Spleen (tissue), 11 donors: ENCODE measurements around the gene VWF. TPM values are rescaled to one million over a fixed set of nuclear protein-coding genes. Genes with fewer than 3 reads are reported as not detected.

Source experiments
- DNase-seq: peaks from one replicate; pipeline ENCODE4 v3.0.0-alpha.2; 2020
- H3K27ac ChIP-seq, 8 donors: fragments of 200-600 bp; sonication (generic) in 7 of 8; 1 replicate in 4 of 8; 2 replicates in 4 of 8; pipeline versions ENCODE4 v1.5.0 to v1.8.0; 2016 to 2021; ENCODE audit warnings: inconsistent platforms in 4 of 8, mild to moderate bottlenecking in 4 of 8, moderate library complexity in 1 of 8
- H3K27me3 ChIP-seq, 7 donors: fragments of 200-600 bp; sonication (generic) in 6 of 7; replicated peaks in 1 of 7; 1 replicate in 4 of 7; 2 replicates in 3 of 7; pipeline versions ENCODE4 v1.5.0 to v1.8.0; 2016 to 2021; ENCODE audit warnings: inconsistent platforms in 3 of 7, mild to moderate bottlenecking in 1 of 7
- H3K36me3 ChIP-seq, 6 donors: fragments of 200-600 bp; sonication (generic) in 5 of 6; 1 replicate in 4 of 6; 2 replicates in 2 of 6; pipeline versions ENCODE4 v1.5.0 to v1.8.0; 2016 to 2021; ENCODE audit warnings: inconsistent platforms in 2 of 6
- H3K4me1 ChIP-seq, 6 donors: fragments of 200-600 bp; sonication (generic) in 5 of 6; 1 replicate in 3 of 6; 2 replicates in 3 of 6; pipeline versions ENCODE4 v1.5.0 to v1.8.0; 2016 to 2021; ENCODE audit warnings: inconsistent platforms in 3 of 6
- H3K4me3 ChIP-seq, 8 donors: fragments of 200-600 bp; sonication (generic) in 7 of 8; 1 replicate in 4 of 8; 2 replicates in 4 of 8; pipeline versions ENCODE4 v1.5.0 to v1.8.0; 2016 to 2021; ENCODE audit warnings: inconsistent platforms in 4 of 8, mild to moderate bottlenecking in 4 of 8, moderate library complexity in 2 of 8
- H3K9me3 ChIP-seq, 8 donors: fragments of 200-600 bp; sonication (generic) in 7 of 8; 1 replicate in 4 of 8; 2 replicates in 4 of 8; pipeline versions ENCODE4 v1.5.0 to v1.8.0; 2016 to 2021; ENCODE audit warnings: inconsistent platforms in 4 of 8
- CTCF ChIP-seq, 11 experiments: fragments of 200-600 bp in 7 of 11; fragments of 450-650 bp in 4 of 11; sonication (generic) in 4 of 11; IDR thresholded peaks in 8 of 11; conservative IDR thresholded peaks in 3 of 11; 1 replicate in 7 of 11; 2 replicates in 4 of 11; pipeline versions ENCODE4 v1.4.0 to v1.8.0; 2016 to 2021; ENCODE audit warnings: antibody characterized with exemption in 11 of 11, inconsistent platforms in 4 of 11, mild to moderate bottlenecking in 1 of 11
- POLR2A ChIP-seq, 3 donors: fragments of 450-650 bp; IDR thresholded peaks; one replicate each; pipeline ENCODE4 v1.5.1; 2017; ENCODE audit warnings: antibody characterized with exemption in 3 of 3, mild to moderate bottlenecking in 1 of 3
- POLR2AphosphoS5 ChIP-seq, 3 donors: sonication (generic); formaldehyde crosslinking; IDR thresholded peaks; one replicate each; pipeline ENCODE4 v1.5.1; 2017; ENCODE audit warnings: antibody characterized with exemption in 3 of 3
- WGBS, 5 donors: extraction: QIAGEN DNeasy Blood & Tissue Kit in 3 of 5; methylation state at CpG; one replicate each; pipeline versions ENCODE4 v1.1.5 to v1.1.7; 2013 to 2018; 5-methylcytosine and 5-hydroxymethylcytosine counted together
- intact Hi-C: fragments of 100-400 bp; cut with DNase I; formaldehyde crosslinking; loops from one replicate; pipeline ENCODE4 v1.15.0; 2023; ENCODE audit warnings: low total_unique reads
- polyA plus RNA-seq, 3 donors: library from polyadenylated mRNA; stranded (reverse); fragments of 200-250 nt; gene quantifications; one replicate each; pipeline ENCODE4 v1.2.1, GENCODE V29; 2013
- total RNA-seq, 7 donors: library from RNA; depleted of rRNA in 3 of 7; stranded (reverse); fragments of >200 nt in 3 of 7; fragmentation: NEBNext Ultra II Directional in 4 of 7; extraction: Animal tissue kit (Norgen Biotek cat#: 25700) in 4 of 7; gene quantifications; one replicate each; pipeline versions ENCODE4 v1.1.0 to v1.2.1, GENCODE V29; 2016 to 2021
- donor health status: healthy with polysubstance abuse.
- donor health status: DM: no; HTN: no; CAD: no; lungs with moderate emphysema.
- donor health status: DM: no; HTN: no; CAD: no.
- donor health status: Bipolar disorder and iron deficiency.
- donor health status: healthy.
- donor health status: DM: no; HTN: no; CAD: no.
- donor health status: DM: yes; HTN: yes; CAD: no.

VWF gene
- total and polyA plus RNA-seq, 10 donors = 12.9 to 957 (median 321) TPM

- DNase-seq = no peak
- Histone ChIP-seq H3K4me1 (peaks cover 3 to 54% (median 30%) of the 10 kb centered on the region in 6 donors), H3K27me3 (peaks cover 0 to 13% (median 0%) of the 10 kb centered on the region in 7 donors), H3K27ac (peak overlapping the region in 4 of 8 donors; percentile 1 to 83 (median 17)), H3K9me3 (no peaks in the 10 kb centered on the region), H3K4me3 (no peak overlapping the region), H3K36me3 (peaks cover 0 to 20% (median 3%) of the 10 kb centered on the region in 6 donors)
- intact Hi-C loops = loop anchor here (5.0 to 10.0 kb wide), 2 partner anchors 125 to 208 kb away; no protein-coding TSS in a partner anchor
- 45 to 61% (median 48%) methylated on average over 8 of the region's 8 CpGs for WGBS, 5 donors
- TF ChIP-seq POLR2AphosphoS5 (IDR thresholded peaks at IDR 0.05) (peak in 1 of 3 donors; percentile 20), POLR2A (IDR thresholded peaks at IDR 0.05) (no peak)
Observed at GRCh38 chr12:6069437-6070093, 54.9 kb downstream of the VWF start.

- H3K36me3 ChIP-seq = peaks cover 0 to 32% (median 3%) of the 10 kb centered on the region in 6 donors
- intact Hi-C loops = loop anchor here (5.0 to 10.0 kb wide), 2 partner anchors 127 to 209 kb away; no protein-coding TSS in a partner anchor
- H3K9me3 ChIP-seq = no peaks in the 10 kb centered on the region
- H3K4me1 ChIP-seq = peaks cover 0 to 41% (median 18%) of the 10 kb centered on the region in 6 donors
- TF ChIP-seq POLR2A (IDR thresholded peaks at IDR 0.05) (no peak), CTCF (IDR thresholded peaks at IDR 0.05 in 8 of 11, conservative IDR thresholded peaks at IDR 0.05 in 3 of 11) (no peak), POLR2AphosphoS5 (IDR thresholded peaks at IDR 0.05) (no peak)
- WGBS, 5 donors = 86 to 96% (median 94%) methylated on average over 9 of the region's 9 CpGs
- H3K4me3 ChIP-seq = no peak overlapping the region
- peak overlapping the region in 5 of 8 donors; percentile 43 to 66 (median 56) for H3K27ac ChIP-seq
- no peaks in the 10 kb centered on the region for H3K27me3 ChIP-seq
- no peak for DNase-seq
Observed at GRCh38 chr12:6068227-6068626, 56.2 kb downstream of the VWF start.

- TF ChIP-seq POLR2A (IDR thresholded peaks at IDR 0.05) (no peak), POLR2AphosphoS5 (IDR thresholded peaks at IDR 0.05) (peak in 2 of 3 donors; percentile 52), CTCF (IDR thresholded peaks at IDR 0.05 in 8 of 11, conservative IDR thresholded peaks at IDR 0.05 in 3 of 11) (peak in 8 of 11 experiments; percentile 7 to 51 (median 36))
- no peak overlapping the region for H3K4me3 ChIP-seq
- H3K9me3 ChIP-seq = no peaks in the 10 kb centered on the region
- peak overlapping the region in 7 of 8 donors; percentile 13 to 71 (median 56) for H3K27ac ChIP-seq
- no peak for DNase-seq
- WGBS, 5 donors = 59 to 78% (median 64%) methylated on average over 16 of the region's 16 CpGs
- H3K27me3 ChIP-seq = peaks cover 0 to 8% (median 0%) of the 10 kb centered on the region in 7 donors
- intact Hi-C loops = loop anchor here (5.0 to 10.0 kb wide), 2 partner anchors 127 to 210 kb away; no protein-coding TSS in a partner anchor
- peaks cover 0 to 41% (median 5%) of the 10 kb centered on the region in 6 donors for H3K36me3 ChIP-seq
- peaks cover 0 to 38% (median 15%) of the 10 kb centered on the region in 6 donors for H3K4me1 ChIP-seq
Observed at GRCh38 chr12:6067152-6067916, 57.1 kb downstream of the VWF start.

GRCh38 chr12:6066651-6067050, 57.8 kb downstream of the VWF start:
- Histone ChIP-seq H3K9me3 (no peaks in the 10 kb centered on the region), H3K36me3 (peaks cover 0 to 42% (median 6%) of the 10 kb centered on the region in 6 donors), H3K4me3 (no peak overlapping the region), H3K27ac (peak overlapping the region in 7 of 8 donors; percentile 13 to 71 (median 56)), H3K27me3 (peaks cover 0 to 8% (median 0%) of the 10 kb centered on the region in 7 donors), H3K4me1 (peaks cover 0 to 38% (median 15%) of the 10 kb centered on the region in 6 donors)
- intact Hi-C loops = loop anchor here (5.0 to 10.0 kb wide), 2 partner anchors 128 to 211 kb away; no protein-coding TSS in a partner anchor
- WGBS, 5 donors = 83 to 100% (median 90%) methylated on average over 1 of the region's 1 CpG; no CpG with 5 or more reads in 1 of the 5 donors
- peak in 1 of 3 donors; percentile 21 for TF ChIP-seq POLR2AphosphoS5 (IDR thresholded peaks at IDR 0.05)
- TF ChIP-seq CTCF (IDR thresholded peaks at IDR 0.05 in 8 of 11, conservative IDR thresholded peaks at IDR 0.05 in 3 of 11) = no peak
- DNase-seq = no peak
